Measurements from ENCODE around the gene ICE1. TPM values are rescaled to one million over a fixed set of nuclear protein-coding genes. Genes with fewer than 3 reads are reported as not detected.

ICE1 gene
- total RNA-seq, 1 experiment from 2014 or later, result 38.3 TPM

GRCh38 chr5:5470933-5471332 lies 48.5 kb downstream of the ICE1 start:
- Histone ChIP-seq H3K9me3 (ENCODE audit: control insufficient read depth, insufficient read depth, low read depth, low read length) (no peaks in the 10 kb centered on the region), H3K27ac (ENCODE audit: low read length) (no peak overlapping the region), H3K36me3 (ENCODE audit: control insufficient read depth, insufficient read depth, low read length) (peaks cover 29% of the 10 kb centered on the region), H3K27me3 (ENCODE audit: control insufficient read depth, insufficient read depth, low read length) (no peaks in the 10 kb centered on the region), H3K4me3 (ENCODE audit: low read depth in 2 of 2, low read length in 2 of 2) (no peak overlapping the region), H3K4me1 (ENCODE audit: control insufficient read depth, insufficient read depth, low read length) (no peaks in the 10 kb centered on the region)
- CTCF ChIA-PET, result no interaction called here
- POLR2A ChIA-PET, result no interaction called here
- ATAC-seq (no peak), DNase-seq (ENCODE audit: low read depth, low spot score) (no peak)
- TF ChIP-seq POLR2AphosphoS5 (IDR thresholded peaks at IDR 0.05; ENCODE audit: low read depth, low read length), result no peak
- TF ChIP-seq SIN3A (IDR thresholded peaks at IDR 0.05; ENCODE audit: borderline replicate concordance, insufficient read depth, low read depth, low read length), result no peak
- TF ChIP-seq TCF7L2 (IDR thresholded peaks at IDR 0.05; ENCODE audit: low read depth, low read length), result no peak
- TF ChIP-seq REST (IDR thresholded peaks at IDR 0.05; ENCODE audit: insufficient read depth in 1 of 2, low read depth in 2 of 2, low read length in 1 of 2), result no peak
- no peak for TF ChIP-seq CTCF (IDR thresholded peaks at IDR 0.05)
- intact Hi-C loops (cut with micrococcal nuclease; ENCODE audit: unreplicated experiment), result no loop called here
- in situ Hi-C loops (cut with HindIII; ENCODE audit: low pct_unique_long_range_greater_than_20kb, low sequenced_read_pairs), result no loop called here
- BruUV-seq (replicated peaks), result no TSS peak

- in situ Hi-C loops (cut with HindIII; ENCODE audit: low pct_unique_long_range_greater_than_20kb, low sequenced_read_pairs) (no loop called here), intact Hi-C loops (cut with micrococcal nuclease; ENCODE audit: unreplicated experiment) (no loop called here)
- no peak for TF ChIP-seq TCF7L2 (IDR thresholded peaks at IDR 0.05; ENCODE audit: low read depth, low read length)
- TF ChIP-seq CTCF (IDR thresholded peaks at IDR 0.05), result no peak
- POLR2A ChIA-PET, result no interaction called here
- Histone ChIP-seq H3K27me3 (ENCODE audit: control insufficient read depth, insufficient read depth, low read length) (no peaks in the 10 kb centered on the region), H3K4me1 (ENCODE audit: control insufficient read depth, insufficient read depth, low read length) (no peaks in the 10 kb centered on the region), H3K36me3 (ENCODE audit: control insufficient read depth, insufficient read depth, low read length) (peaks cover 22% of the 10 kb centered on the region), H3K27ac (ENCODE audit: low read length) (no peak overlapping the region), H3K9me3 (ENCODE audit: control insufficient read depth, insufficient read depth, low read depth, low read length) (no peaks in the 10 kb centered on the region), H3K4me3 (ENCODE audit: low read depth in 2 of 2, low read length in 2 of 2) (no peak overlapping the region)
- ATAC-seq (no peak), DNase-seq (ENCODE audit: low read depth, low spot score) (no peak)
- CTCF ChIA-PET, result no interaction called here
- no TSS peak for BruUV-seq (replicated peaks)
Observed at GRCh38 chr5:5473226-5473625, 50.7 kb downstream of the ICE1 start.

GRCh38 chr5:5474961-5475360 lies 52.5 kb downstream of the ICE1 start:
- no peaks in the 10 kb centered on the region for H3K9me3 ChIP-seq (ENCODE audit: control insufficient read depth, insufficient read depth, low read depth, low read length)
- no peak for TF ChIP-seq TCF7L2 (IDR thresholded peaks at IDR 0.05; ENCODE audit: low read depth, low read length)
- no peak for TF ChIP-seq POLR2AphosphoS5 (IDR thresholded peaks at IDR 0.05; ENCODE audit: low read depth, low read length)
- TF ChIP-seq CTCF (IDR thresholded peaks at IDR 0.05), result no peak
- TF ChIP-seq SIN3A (IDR thresholded peaks at IDR 0.05; ENCODE audit: borderline replicate concordance, insufficient read depth, low read depth, low read length), result no peak
- TF ChIP-seq REST (IDR thresholded peaks at IDR 0.05; ENCODE audit: insufficient read depth in 1 of 2, low read depth in 2 of 2, low read length in 1 of 2), result no peak
- H3K36me3 ChIP-seq (ENCODE audit: control insufficient read depth, insufficient read depth, low read length), result peaks cover 13% of the 10 kb centered on the region
- intact Hi-C loops (cut with micrococcal nuclease; ENCODE audit: unreplicated experiment), result no loop called here
- no peaks in the 10 kb centered on the region for H3K4me1 ChIP-seq (ENCODE audit: control insufficient read depth, insufficient read depth, low read length)
- no peak for ATAC-seq
- H3K4me3 ChIP-seq (ENCODE audit: low read depth in 2 of 2, low read length in 2 of 2), result no peak overlapping the region
- in situ Hi-C loops (cut with HindIII; ENCODE audit: low pct_unique_long_range_greater_than_20kb, low sequenced_read_pairs), result no loop called here
- ChIA-PET CTCF (no interaction called here), POLR2A (no interaction called here)
- DNase-seq (ENCODE audit: low read depth, low spot score), result no peak
- BruUV-seq (replicated peaks), result no TSS peak
- no peaks in the 10 kb centered on the region for H3K27me3 ChIP-seq (ENCODE audit: control insufficient read depth, insufficient read depth, low read length)
- H3K27ac ChIP-seq (ENCODE audit: low read length), result no peak overlapping the region
